ENCODE measurements around the gene CXCL5.

DNA sequence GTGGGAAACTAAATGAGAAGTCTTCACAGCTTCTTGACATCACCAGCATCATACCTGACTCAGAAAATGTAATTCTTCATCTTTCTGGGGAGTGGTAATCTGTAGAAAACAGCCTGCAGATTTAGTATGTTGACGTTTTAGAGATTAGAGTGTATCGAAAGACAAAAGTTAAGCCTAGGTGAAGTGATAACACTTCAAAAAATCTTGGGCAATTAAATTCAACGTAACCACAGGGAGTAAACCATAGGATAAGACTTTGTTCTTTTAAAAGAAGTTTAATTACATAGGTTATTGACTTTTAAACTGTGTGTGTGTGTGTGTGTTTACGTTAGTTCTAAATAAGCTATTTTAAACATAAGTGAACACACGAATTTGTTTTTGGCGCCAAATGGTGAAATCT, 1.8 kb upstream of the CXCL5 start:
- TF ChIP-seq POLR2AphosphoS5 (IDR thresholded peaks at IDR 0.05; ENCODE audit: low read depth, low read length) (no peak), TAF1 (IDR thresholded peaks at IDR 0.05; ENCODE audit: borderline replicate concordance, insufficient read depth, low read length) (no peak)
- TF ChIP-seq, protein P1, sequence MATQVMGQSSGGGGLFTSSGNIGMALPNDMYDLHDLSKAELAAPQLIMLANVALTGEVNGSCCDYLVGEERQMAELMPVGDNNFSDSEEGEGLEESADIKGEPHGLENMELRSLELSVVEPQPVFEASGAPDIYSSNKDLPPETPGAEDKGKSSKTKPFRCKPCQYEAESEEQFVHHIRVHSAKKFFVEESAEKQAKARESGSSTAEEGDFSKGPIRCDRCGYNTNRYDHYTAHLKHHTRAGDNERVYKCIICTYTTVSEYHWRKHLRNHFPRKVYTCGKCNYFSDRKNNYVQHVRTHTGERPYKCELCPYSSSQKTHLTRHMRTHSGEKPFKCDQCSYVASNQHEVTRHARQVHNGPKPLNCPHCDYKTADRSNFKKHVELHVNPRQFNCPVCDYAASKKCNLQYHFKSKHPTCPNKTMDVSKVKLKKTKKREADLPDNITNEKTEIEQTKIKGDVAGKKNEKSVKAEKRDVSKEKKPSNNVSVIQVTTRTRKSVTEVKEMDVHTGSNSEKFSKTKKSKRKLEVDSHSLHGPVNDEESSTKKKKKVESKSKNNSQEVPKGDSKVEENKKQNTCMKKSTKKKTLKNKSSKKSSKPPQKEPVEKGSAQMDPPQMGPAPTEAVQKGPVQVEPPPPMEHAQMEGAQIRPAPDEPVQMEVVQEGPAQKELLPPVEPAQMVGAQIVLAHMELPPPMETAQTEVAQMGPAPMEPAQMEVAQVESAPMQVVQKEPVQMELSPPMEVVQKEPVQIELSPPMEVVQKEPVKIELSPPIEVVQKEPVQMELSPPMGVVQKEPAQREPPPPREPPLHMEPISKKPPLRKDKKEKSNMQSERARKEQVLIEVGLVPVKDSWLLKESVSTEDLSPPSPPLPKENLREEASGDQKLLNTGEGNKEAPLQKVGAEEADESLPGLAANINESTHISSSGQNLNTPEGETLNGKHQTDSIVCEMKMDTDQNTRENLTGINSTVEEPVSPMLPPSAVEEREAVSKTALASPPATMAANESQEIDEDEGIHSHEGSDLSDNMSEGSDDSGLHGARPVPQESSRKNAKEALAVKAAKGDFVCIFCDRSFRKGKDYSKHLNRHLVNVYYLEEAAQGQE (IDR thresholded peaks at IDR 0.05; ENCODE audit: insufficient read depth in 1 of 2, low read depth in 2 of 2, low read length in 2 of 2): no peak
